ENCODE measurements around the gene NXN.

DNA sequence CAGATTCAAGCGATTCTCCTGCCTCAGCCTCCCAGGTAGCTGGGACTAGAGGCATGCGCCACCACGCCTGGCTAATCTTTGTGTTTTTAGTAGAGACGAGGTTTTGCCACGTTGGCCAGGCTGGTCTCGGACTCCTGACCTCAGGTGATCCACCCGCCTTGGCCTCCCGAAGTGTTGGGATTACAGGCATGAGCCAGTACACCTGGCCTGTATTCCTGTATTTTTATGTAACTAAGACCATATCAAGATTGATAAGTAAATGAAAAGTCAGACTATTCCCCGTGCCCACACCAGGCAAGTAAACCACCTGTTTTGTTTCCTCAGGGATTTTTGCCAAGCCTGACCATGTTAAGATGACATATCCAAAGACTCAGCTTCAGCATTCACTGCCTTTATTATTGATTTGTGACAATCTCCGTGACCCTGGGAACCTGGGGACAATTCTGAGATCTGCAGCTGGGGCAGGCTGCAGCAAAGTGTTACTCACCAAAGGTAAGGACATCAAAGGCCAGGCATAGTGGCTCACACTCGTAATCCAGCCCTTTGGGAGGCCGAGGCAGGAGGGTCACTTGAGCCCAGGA lies 191.8 kb downstream of the NXN start:
- TF ChIP-seq, protein P1, sequence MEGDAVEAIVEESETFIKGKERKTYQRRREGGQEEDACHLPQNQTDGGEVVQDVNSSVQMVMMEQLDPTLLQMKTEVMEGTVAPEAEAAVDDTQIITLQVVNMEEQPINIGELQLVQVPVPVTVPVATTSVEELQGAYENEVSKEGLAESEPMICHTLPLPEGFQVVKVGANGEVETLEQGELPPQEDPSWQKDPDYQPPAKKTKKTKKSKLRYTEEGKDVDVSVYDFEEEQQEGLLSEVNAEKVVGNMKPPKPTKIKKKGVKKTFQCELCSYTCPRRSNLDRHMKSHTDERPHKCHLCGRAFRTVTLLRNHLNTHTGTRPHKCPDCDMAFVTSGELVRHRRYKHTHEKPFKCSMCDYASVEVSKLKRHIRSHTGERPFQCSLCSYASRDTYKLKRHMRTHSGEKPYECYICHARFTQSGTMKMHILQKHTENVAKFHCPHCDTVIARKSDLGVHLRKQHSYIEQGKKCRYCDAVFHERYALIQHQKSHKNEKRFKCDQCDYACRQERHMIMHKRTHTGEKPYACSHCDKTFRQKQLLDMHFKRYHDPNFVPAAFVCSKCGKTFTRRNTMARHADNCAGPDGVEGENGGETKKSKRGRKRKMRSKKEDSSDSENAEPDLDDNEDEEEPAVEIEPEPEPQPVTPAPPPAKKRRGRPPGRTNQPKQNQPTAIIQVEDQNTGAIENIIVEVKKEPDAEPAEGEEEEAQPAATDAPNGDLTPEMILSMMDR (conservative IDR thresholded peaks at IDR 0.05), result no peak
- no peak for TF ChIP-seq ZFX (IDR thresholded peaks at IDR 0.05)

All from C4-2B (cell line).